PC-9 (cell line): ENCODE data around the gene TTC27. TPM values are rescaled to one million over a fixed set of nuclear protein-coding genes. Genes with fewer than 3 reads are reported as not detected.
"Not testable (repeated sequence)": the region's sequence is repeated elsewhere in the genome, so short reads cannot be mapped to it uniquely, and the experiment has no call there.

ENCODE experiments used
- BruUV-seq: library from RNA; stranded (reverse); fragments of 400-500 nt; replicated peaks from 2 replicates; lab custom pipeline; 2021; lab: Mats Ljungman, UMichigan
- CTCF ChIA-PET: fragments of 300-600 bp; sonication (Branson Sonifier 250); formaldehyde crosslinking; loops from one replicate; lab custom pipeline; 2022; ENCODE audit warnings: antibody characterized with exemption; lab: Charles Lee
- POLR2A ChIA-PET: fragments of 300-600 bp; sonication (Branson Sonifier 250); formaldehyde crosslinking; loops from one replicate; lab custom pipeline; 2022; ENCODE audit warnings: antibody characterized with exemption; ENCODE audit not compliant: unreplicated experiment; lab: Charles Lee
- DNase-seq, 2 experiments: peaks; one replicate each; pipeline versions ENCODE4 v3.0.0 to v3.0.0-alpha.2; 2015 to 2022; ENCODE audit warnings: mixed read lengths in 1 of 2
- H2AFZ ChIP-seq: fragments of 200-600 bp; sonication (generic); 2 replicates; pipeline ENCODE4 v1.8.1; 2017; ENCODE audit warnings: antibody characterized with exemption
- H3F3A ChIP-seq: fragments of 200-600 bp; sonication (generic); 2 replicates; pipeline ENCODE4 v1.8.1; 2017; ENCODE audit warnings: antibody characterized with exemption, mild to moderate bottlenecking, low read depth; ENCODE audit not compliant: insufficient read depth
- H3K27ac ChIP-seq: fragments of 200-600 bp; sonication (generic); 2 replicates; pipeline ENCODE4 v1.6.1; 2016; ENCODE audit warnings: mixed run types
- H3K27me3 ChIP-seq: fragments of 200-600 bp; sonication (generic); 2 replicates; pipeline ENCODE4 v1.6.1; 2016; ENCODE audit warnings: low read depth, mixed run types; ENCODE audit not compliant: insufficient read depth
- H3K36me3 ChIP-seq: fragments of 200-600 bp; sonication (generic); 2 replicates; pipeline ENCODE4 v1.6.1; 2016; ENCODE audit warnings: low read depth, mixed run types
- H3K4me1 ChIP-seq: fragments of 200-600 bp; sonication (generic); replicated peaks from 2 replicates; pipeline ENCODE4 v1.6.1; 2016; ENCODE audit warnings: mixed run types; ENCODE audit not compliant: insufficient read depth
- H3K4me2 ChIP-seq: fragments of 200-600 bp; sonication (generic); 2 replicates; pipeline ENCODE4 v1.6.1; 2017; ENCODE audit warnings: mixed run types
- H3K4me3 ChIP-seq: fragments of 200-600 bp; sonication (generic); 2 replicates; pipeline ENCODE4 v1.6.1; 2016; ENCODE audit warnings: mixed run types
- H3K79me2 ChIP-seq: fragments of 200-600 bp; sonication (generic); 2 replicates; pipeline ENCODE4 v1.6.1; 2017; ENCODE audit warnings: low read depth, mixed run types
- H3K9me2 ChIP-seq: fragments of 200-600 bp; sonication (generic); 2 replicates; pipeline ENCODE4 v1.8.1; 2017; ENCODE audit warnings: mild to moderate bottlenecking; ENCODE audit not compliant: insufficient read depth
- H3K9me3 ChIP-seq: fragments of 200-600 bp; sonication (generic); 2 replicates; pipeline ENCODE4 v1.8.1; 2016; ENCODE audit warnings: low read depth; ENCODE audit not compliant: insufficient read depth
- H4K20me1 ChIP-seq: fragments of 200-600 bp; sonication (generic); 2 replicates; pipeline ENCODE4 v1.8.1; 2017; ENCODE audit not compliant: insufficient read depth
- CTCF ChIP-seq: fragments of 200-600 bp; sonication (generic); conservative IDR thresholded peaks from 2 replicates; pipeline ENCODE4 v1.6.1; 2017; ENCODE audit warnings: mixed run types, antibody characterized with exemption, mild to moderate bottlenecking, moderate library complexity
- EZH2 ChIP-seq: fragments of 200-600 bp; sonication (generic); IDR thresholded peaks from 2 replicates; pipeline ENCODE4 v1.8.0; 2017; ENCODE audit warnings: antibody characterized with exemption, low read depth
- intact Hi-C: fragments of 100-400 bp; cut with micrococcal nuclease; formaldehyde crosslinking; loops from one replicate; pipeline ENCODE4 v1.10.0; 2022; ENCODE audit not compliant: unreplicated experiment
- total RNA-seq: library from RNA; stranded (reverse); gene quantifications from 2 replicates; pipeline ENCODE4 v1.2.3, GENCODE V29; 2021

TTC27 gene
- total RNA-seq, 1 experiment from 2014 or later, result 12.8 TPM

GRCh38 chr2:32721376-32721775, 93.5 kb downstream of the TTC27 start:
- no peaks in the 10 kb centered on the region for H3K4me1 ChIP-seq
- no peaks in the 10 kb centered on the region for H3K9me2 ChIP-seq
- H3K79me2 ChIP-seq, result no peaks in the 10 kb centered on the region
- intact Hi-C loops, result no loop called here
- no peak overlapping the region for H3K4me2 ChIP-seq
- H2AFZ ChIP-seq, result no peak overlapping the region
- no peak overlapping the region for H3K27ac ChIP-seq
- no peak overlapping the region for H3K4me3 ChIP-seq
- no TSS peak for BruUV-seq
- CTCF ChIA-PET, result no interaction called here
- no peaks in the 10 kb centered on the region for H3K27me3 ChIP-seq
- DNase-seq, result no peak
- TF ChIP-seq CTCF (no peak), EZH2 (no peak)
- H3K9me3 ChIP-seq, result no peaks in the 10 kb centered on the region
- POLR2A ChIA-PET, result no interaction called here
- H3F3A ChIP-seq, result no peaks in the 10 kb centered on the region
- H4K20me1 ChIP-seq, result no peaks in the 10 kb centered on the region
- H3K36me3 ChIP-seq, result no peaks in the 10 kb centered on the region; the same call in 1 of the 2 replicates

GRCh38 chr2:32723467-32724079, 95.7 kb downstream of the TTC27 start:
- Histone ChIP-seq H3K4me2 (no peak overlapping the region), H3K27ac (no peak overlapping the region), H3K4me1 (no peaks in the 10 kb centered on the region), H3K4me3 (no peak overlapping the region), H4K20me1 (no peaks in the 10 kb centered on the region), H3F3A (no peaks in the 10 kb centered on the region), H3K36me3 (no peaks in the 10 kb centered on the region; the same call in 1 of the 2 replicates), H3K27me3 (no peaks in the 10 kb centered on the region), H3K79me2 (no peaks in the 10 kb centered on the region), H2AFZ (no peak overlapping the region), H3K9me2 (no peaks in the 10 kb centered on the region), H3K9me3 (no peaks in the 10 kb centered on the region)
- no peak for DNase-seq
- ChIA-PET POLR2A (no interaction called here), CTCF (no interaction called here)
- intact Hi-C loops, result no loop called here
- TF ChIP-seq EZH2, result no peak
- TF ChIP-seq CTCF, result no peak
- BruUV-seq, result no TSS peak

GRCh38 chr2:32726678-32727077, 98.8 kb downstream of the TTC27 start:
- H3K4me2 ChIP-seq, H2AFZ ChIP-seq, H4K20me1 ChIP-seq, BruUV-seq, DNase-seq, H3F3A ChIP-seq, H3K4me3 ChIP-seq, H3K9me2 ChIP-seq, H3K36me3 ChIP-seq, H3K27ac ChIP-seq, intact Hi-C loops, H3K27me3 ChIP-seq, H3K4me1 ChIP-seq, H3K79me2 ChIP-seq, H3K9me3 ChIP-seq, POLR2A ChIA-PET: not testable (repeated sequence)
- CTCF ChIA-PET, result interaction anchor here (0.6 kb wide), 1 partner anchor 1493 kb away, joined by 4 read pairs; no protein-coding TSS in a partner anchor

GRCh38 chr2:32727157-32727556, 99.3 kb downstream of the TTC27 start:
- Histone ChIP-seq H3K9me3 (no peaks in the 10 kb centered on the region), H4K20me1 (no peaks in the 10 kb centered on the region), H3K27ac (no peak overlapping the region), H2AFZ (no peak overlapping the region), H3K79me2 (no peaks in the 10 kb centered on the region), H3K27me3 (no peaks in the 10 kb centered on the region), H3K4me2 (no peak overlapping the region), H3F3A (no peaks in the 10 kb centered on the region), H3K9me2 (no peaks in the 10 kb centered on the region), H3K4me3 (no peak overlapping the region), H3K4me1 (no peaks in the 10 kb centered on the region), H3K36me3 (no peaks in the 10 kb centered on the region)
- POLR2A ChIA-PET, result no interaction called here
- TF ChIP-seq CTCF (no peak), EZH2 (no peak)
- no TSS peak for BruUV-seq
- no peak for DNase-seq
- intact Hi-C loops, result no loop called here
- CTCF ChIA-PET, result interaction anchor here (0.6 to 0.7 kb wide), 2 partner anchors 31 to 1494 kb away, joined by 4 to 9 read pairs; no protein-coding TSS in a partner anchor

- H3F3A ChIP-seq, CTCF ChIA-PET, DNase-seq, BruUV-seq, H3K9me3 ChIP-seq, H4K20me1 ChIP-seq, H3K27me3 ChIP-seq, H3K4me3 ChIP-seq, H2AFZ ChIP-seq, H3K4me1 ChIP-seq, H3K36me3 ChIP-seq, H3K79me2 ChIP-seq, H3K4me2 ChIP-seq, intact Hi-C loops, POLR2A ChIA-PET, H3K27ac ChIP-seq, H3K9me2 ChIP-seq: not testable (repeated sequence)
Measured at GRCh38 chr2:32730958-32731357, 103.1 kb downstream of the TTC27 start.
